ENCODE measurements around the gene STIM1.

Gene STIM1

DNA sequence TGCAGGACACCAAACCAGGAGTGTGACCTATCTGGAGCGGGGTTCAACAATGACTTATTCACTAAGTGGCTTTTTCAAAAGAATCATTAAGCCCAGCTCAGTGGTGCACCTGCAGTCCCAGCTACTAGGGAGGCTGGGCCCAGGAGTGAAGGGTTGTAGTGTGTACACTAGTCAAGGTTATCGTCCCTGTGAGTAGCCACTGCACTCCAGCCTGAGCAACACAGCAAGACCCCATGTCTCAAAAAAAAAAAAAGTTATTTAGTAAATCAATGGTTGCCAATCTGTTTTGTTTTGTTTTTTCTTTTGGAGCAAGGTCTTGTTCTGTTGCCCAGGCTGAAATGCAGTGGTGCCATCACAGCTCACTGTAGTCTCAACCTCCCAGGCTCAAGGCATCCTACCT, 22.6 kb upstream of the STIM1 start:
- no peak for DNase-seq
- H3K79me1 ChIP-seq (ENCODE audit: low read length) = peaks cover 41% of the 10 kb centered on the region
- no peak overlapping the region for H3K4me2 ChIP-seq (ENCODE audit: low read length)
- peaks cover 5% of the 10 kb centered on the region for H3K36me3 ChIP-seq (ENCODE audit: control insufficient read depth, insufficient read depth, low read length)
- no peak overlapping the region for H2BK5ac ChIP-seq (ENCODE audit: low read length)
- no peak overlapping the region for H3K23ac ChIP-seq (ENCODE audit: low read length)
- no peak overlapping the region for H2AK5ac ChIP-seq (ENCODE audit: low read length)
- H3K18ac ChIP-seq (ENCODE audit: low read length) = no peak overlapping the region
- no peak overlapping the region for H3K56ac ChIP-seq (ENCODE audit: low read length)
- no peak overlapping the region for H3K4ac ChIP-seq (ENCODE audit: low read depth, low read length)
- WGBS (ENCODE audit: extremely low coverage, insufficient coverage, low lambda C conversion rate) = no CpG with 5 or more reads among the region's 2 CpGs
- peaks cover 18% of the 10 kb centered on the region for H3K79me2 ChIP-seq (ENCODE audit: control insufficient read depth, insufficient read depth, low read length)
- no peak overlapping the region for H4K5ac ChIP-seq (ENCODE audit: low read length)
- no peaks in the 10 kb centered on the region for H3K27me3 ChIP-seq (ENCODE audit: insufficient read depth, low read length, poor library complexity)
- H3K27ac ChIP-seq (ENCODE audit: low read depth, low read length) = no peak overlapping the region
- no peak overlapping the region for H3K4me3 ChIP-seq (ENCODE audit: low read length)
- H4K8ac ChIP-seq (ENCODE audit: low read depth, low read length) = no peak overlapping the region
- no peak overlapping the region for H2BK15ac ChIP-seq (replicated peaks; ENCODE audit: low read depth)
- no peak overlapping the region for H2BK120ac ChIP-seq (ENCODE audit: low read depth, low read length)
- peaks cover 20% of the 10 kb centered on the region for H3K4me1 ChIP-seq (ENCODE audit: control insufficient read depth, low read depth, low read length)
- no peak overlapping the region for H3K9ac ChIP-seq (ENCODE audit: low read length)

DNA sequence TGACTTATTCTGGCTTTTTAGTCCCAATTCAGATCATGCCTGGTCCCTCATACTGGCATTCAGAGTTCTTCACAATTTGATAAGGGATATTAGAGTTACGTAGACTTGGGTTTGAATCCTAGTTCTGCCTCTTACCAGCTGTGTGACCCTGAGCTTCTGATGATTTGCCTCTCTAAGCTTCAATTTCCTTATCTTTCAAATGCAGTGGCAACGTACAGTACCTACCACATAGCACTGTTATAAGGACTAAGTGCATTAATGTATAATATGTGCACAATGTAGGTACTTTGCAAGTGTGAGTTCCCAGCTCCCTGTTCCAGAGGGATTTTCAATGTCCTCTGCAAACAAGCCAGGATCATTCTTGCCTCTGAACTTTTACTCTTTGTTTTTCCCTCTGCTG, 22.0 kb upstream of the STIM1 start:
- no peak overlapping the region for H3K18ac ChIP-seq (ENCODE audit: low read length)
- H2AK5ac ChIP-seq (ENCODE audit: low read length) = no peak overlapping the region
- no peak overlapping the region for H3K4me2 ChIP-seq (ENCODE audit: low read length)
- no peak overlapping the region for H3K9ac ChIP-seq (ENCODE audit: low read length)
- H3K36me3 ChIP-seq (ENCODE audit: control insufficient read depth, insufficient read depth, low read length) = peaks cover 4% of the 10 kb centered on the region
- no CpG with 5 or more reads among the region's 2 CpGs for WGBS (ENCODE audit: extremely low coverage, insufficient coverage, low lambda C conversion rate)
- H2BK5ac ChIP-seq (ENCODE audit: low read length) = no peak overlapping the region
- no peak overlapping the region for H4K5ac ChIP-seq (ENCODE audit: low read length)
- H3K79me1 ChIP-seq (ENCODE audit: low read length) = peaks cover 47% of the 10 kb centered on the region
- no peak overlapping the region for H3K4ac ChIP-seq (ENCODE audit: low read depth, low read length)
- H2BK120ac ChIP-seq (ENCODE audit: low read depth, low read length) = no peak overlapping the region
- H3K23ac ChIP-seq (ENCODE audit: low read length) = no peak overlapping the region
- no peaks in the 10 kb centered on the region for H3K27me3 ChIP-seq (ENCODE audit: insufficient read depth, low read length, poor library complexity)
- H3K56ac ChIP-seq (ENCODE audit: low read length) = no peak overlapping the region
- H3K79me2 ChIP-seq (ENCODE audit: control insufficient read depth, insufficient read depth, low read length) = peaks cover 24% of the 10 kb centered on the region
- peaks cover 24% of the 10 kb centered on the region for H3K4me1 ChIP-seq (ENCODE audit: control insufficient read depth, low read depth, low read length)
- no peak overlapping the region for H3K27ac ChIP-seq (ENCODE audit: low read depth, low read length)
- no peak overlapping the region for H4K8ac ChIP-seq (ENCODE audit: low read depth, low read length)
- no peak overlapping the region for H2BK15ac ChIP-seq (replicated peaks; ENCODE audit: low read depth)
- H3K4me3 ChIP-seq (ENCODE audit: low read length) = no peak overlapping the region
- no peak for DNase-seq

DNA sequence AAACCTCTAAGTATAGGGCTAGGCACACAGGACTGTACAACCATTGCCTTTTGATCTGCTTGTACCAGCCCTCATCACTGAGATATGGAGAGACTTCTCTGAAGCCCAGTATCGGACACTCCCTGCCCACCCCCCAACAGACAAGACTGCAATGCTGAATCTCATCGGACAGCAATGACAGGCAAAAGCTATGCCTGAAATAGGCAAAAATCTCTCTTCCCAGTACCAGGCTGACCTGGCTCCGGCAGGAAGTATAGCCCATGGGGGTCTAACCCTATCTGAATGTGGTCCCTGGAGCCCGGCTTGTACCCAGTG, 21.2 kb upstream of the STIM1 start:
- Histone ChIP-seq H2BK5ac (ENCODE audit: low read length) (no peak overlapping the region), H3K9ac (ENCODE audit: low read length) (no peak overlapping the region), H3K27me3 (ENCODE audit: insufficient read depth, low read length, poor library complexity) (no peaks in the 10 kb centered on the region), H2BK120ac (ENCODE audit: low read depth, low read length) (no peak overlapping the region), H4K5ac (ENCODE audit: low read length) (no peak overlapping the region), H3K4me3 (ENCODE audit: low read length) (no peak overlapping the region), H3K56ac (ENCODE audit: low read length) (peak overlapping the region; percentile 17), H2BK15ac (replicated peaks; ENCODE audit: low read depth) (no peak overlapping the region), H3K27ac (ENCODE audit: low read depth, low read length) (no peak overlapping the region), H3K4me1 (ENCODE audit: control insufficient read depth, low read depth, low read length) (peaks cover 24% of the 10 kb centered on the region), H2AK5ac (ENCODE audit: low read length) (no peak overlapping the region), H3K79me1 (ENCODE audit: low read length) (peaks cover 55% of the 10 kb centered on the region), H3K4ac (ENCODE audit: low read depth, low read length) (no peak overlapping the region), H4K8ac (ENCODE audit: low read depth, low read length) (no peak overlapping the region), H3K79me2 (ENCODE audit: control insufficient read depth, insufficient read depth, low read length) (peaks cover 32% of the 10 kb centered on the region), H3K4me2 (ENCODE audit: low read length) (no peak overlapping the region), H3K36me3 (ENCODE audit: control insufficient read depth, insufficient read depth, low read length) (peaks cover 4% of the 10 kb centered on the region), H3K18ac (ENCODE audit: low read length) (peak overlapping the region; percentile 1), H3K23ac (ENCODE audit: low read length) (no peak overlapping the region)
- DNase-seq = no peak
- WGBS (ENCODE audit: extremely low coverage, insufficient coverage, low lambda C conversion rate) = no CpG with 5 or more reads among the region's 4 CpGs

DNA sequence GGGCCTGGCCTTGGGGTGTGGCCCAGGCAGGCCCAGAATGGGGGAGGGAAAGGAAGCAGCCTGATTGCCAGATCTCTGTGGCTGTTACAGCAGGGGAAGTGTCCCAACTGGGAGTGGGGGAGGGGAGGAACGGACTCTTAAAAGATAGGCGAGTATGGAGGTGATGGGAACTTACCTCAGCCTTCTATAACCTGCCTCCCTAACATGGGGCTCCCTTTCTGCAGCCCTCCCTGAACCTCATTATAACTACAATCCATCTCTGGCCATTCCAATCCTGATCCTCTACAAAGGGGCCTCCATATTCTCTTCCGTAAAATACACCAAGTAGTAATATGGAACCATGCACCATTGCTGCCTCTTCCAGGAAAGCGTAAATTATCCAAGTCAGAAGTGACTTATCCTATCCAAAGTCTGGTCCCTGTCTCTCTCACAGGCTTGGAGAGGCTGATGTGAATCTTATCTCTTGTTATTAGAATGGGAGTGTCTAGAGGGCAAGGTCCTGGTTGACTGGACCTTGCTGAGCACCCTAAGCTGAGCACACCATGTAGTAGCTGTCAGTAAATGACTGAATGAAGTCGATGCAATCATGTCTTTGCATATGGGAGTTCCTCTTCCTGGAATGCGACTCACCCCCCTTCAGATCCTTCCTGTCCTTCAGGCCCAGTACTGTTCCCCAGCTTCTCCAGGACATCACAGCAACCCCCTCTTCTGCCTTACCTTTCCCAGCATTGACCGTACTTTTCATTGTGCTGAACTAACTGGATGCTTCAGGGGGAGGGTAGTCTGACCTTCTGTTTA, 20.6 kb upstream of the STIM1 start:
- no peak overlapping the region for H3K23ac ChIP-seq (ENCODE audit: low read length)

DNA sequence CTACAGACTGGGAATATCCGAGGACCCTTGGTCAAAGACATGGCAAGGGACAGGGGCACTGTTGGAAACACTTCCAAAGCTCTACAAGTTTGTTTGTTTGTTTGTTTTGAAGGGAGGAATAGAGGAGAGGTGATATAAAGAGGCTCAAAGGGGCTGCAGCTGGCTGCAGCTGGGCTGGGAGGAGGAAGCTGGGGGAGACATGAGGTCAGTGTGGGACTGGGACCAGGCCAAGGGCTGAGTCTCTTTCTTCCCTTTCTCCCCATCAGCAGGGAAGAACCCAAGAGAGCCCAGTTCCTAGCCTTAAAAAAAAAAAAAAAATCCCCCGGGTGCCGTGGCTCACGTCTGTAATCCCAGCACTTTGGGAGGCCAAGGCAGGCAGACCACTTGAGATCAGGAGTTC, 19.7 kb upstream of the STIM1 start:
- WGBS (ENCODE audit: extremely low coverage, insufficient coverage, low lambda C conversion rate) = no CpG with 5 or more reads among the region's 4 CpGs
- no peak overlapping the region for H3K27ac ChIP-seq (ENCODE audit: low read depth, low read length)
- H2BK120ac ChIP-seq (ENCODE audit: low read depth, low read length) = no peak overlapping the region
- no peak overlapping the region for H3K4ac ChIP-seq (ENCODE audit: low read depth, low read length)
- H3K79me1 ChIP-seq (ENCODE audit: low read length) = peaks cover 62% of the 10 kb centered on the region
- no peaks in the 10 kb centered on the region for H3K27me3 ChIP-seq (ENCODE audit: insufficient read depth, low read length, poor library complexity)
- H3K4me3 ChIP-seq (ENCODE audit: low read length) = no peak overlapping the region
- no peak overlapping the region for H3K23ac ChIP-seq (ENCODE audit: low read length)
- H3K4me1 ChIP-seq (ENCODE audit: control insufficient read depth, low read depth, low read length) = peaks cover 28% of the 10 kb centered on the region
- H3K56ac ChIP-seq (ENCODE audit: low read length) = peak overlapping the region; percentile 8
- H3K79me2 ChIP-seq (ENCODE audit: control insufficient read depth, insufficient read depth, low read length) = peaks cover 40% of the 10 kb centered on the region
- no peak overlapping the region for H2BK15ac ChIP-seq (replicated peaks; ENCODE audit: low read depth)
- peaks cover 4% of the 10 kb centered on the region for H3K36me3 ChIP-seq (ENCODE audit: control insufficient read depth, insufficient read depth, low read length)
- no peak overlapping the region for H3K4me2 ChIP-seq (ENCODE audit: low read length)
- no peak overlapping the region for H4K5ac ChIP-seq (ENCODE audit: low read length)
- no peak overlapping the region for H4K8ac ChIP-seq (ENCODE audit: low read depth, low read length)
- H3K18ac ChIP-seq (ENCODE audit: low read length) = no peak overlapping the region
- no peak overlapping the region for H3K9ac ChIP-seq (ENCODE audit: low read length)
- no peak overlapping the region for H2BK5ac ChIP-seq (ENCODE audit: low read length)
- DNase-seq = no peak
- H2AK5ac ChIP-seq (ENCODE audit: low read length) = no peak overlapping the region

More for the DNA sequence above, 20.6 kb upstream of the STIM1 start:
- Histone ChIP-seq H3K79me1 (ENCODE audit: low read length) (peaks cover 58% of the 10 kb centered on the region), H3K79me2 (ENCODE audit: control insufficient read depth, insufficient read depth, low read length) (peaks cover 36% of the 10 kb centered on the region), H3K36me3 (ENCODE audit: control insufficient read depth, insufficient read depth, low read length) (peaks cover 4% of the 10 kb centered on the region), H3K4me1 (ENCODE audit: control insufficient read depth, low read depth, low read length) (peaks cover 26% of the 10 kb centered on the region), H2BK5ac (ENCODE audit: low read length) (no peak overlapping the region), H3K4ac (ENCODE audit: low read depth, low read length) (no peak overlapping the region), H3K4me3 (ENCODE audit: low read length) (no peak overlapping the region), H4K8ac (ENCODE audit: low read depth, low read length) (no peak overlapping the region), H2BK120ac (ENCODE audit: low read depth, low read length) (no peak overlapping the region), H4K5ac (ENCODE audit: low read length) (no peak overlapping the region), H3K4me2 (ENCODE audit: low read length) (no peak overlapping the region), H3K18ac (ENCODE audit: low read length) (peak overlapping the region; percentile 1), H3K27ac (ENCODE audit: low read depth, low read length) (no peak overlapping the region), H2AK5ac (ENCODE audit: low read length) (no peak overlapping the region), H3K56ac (ENCODE audit: low read length) (peak overlapping the region; percentile 17), H2BK15ac (replicated peaks; ENCODE audit: low read depth) (no peak overlapping the region), H3K9ac (ENCODE audit: low read length) (no peak overlapping the region), H3K27me3 (ENCODE audit: insufficient read depth, low read length, poor library complexity) (no peaks in the 10 kb centered on the region)
- WGBS (ENCODE audit: extremely low coverage, insufficient coverage, low lambda C conversion rate) = no CpG with 5 or more reads among the region's 7 CpGs
- DNase-seq = peak; percentile 69

DNA sequence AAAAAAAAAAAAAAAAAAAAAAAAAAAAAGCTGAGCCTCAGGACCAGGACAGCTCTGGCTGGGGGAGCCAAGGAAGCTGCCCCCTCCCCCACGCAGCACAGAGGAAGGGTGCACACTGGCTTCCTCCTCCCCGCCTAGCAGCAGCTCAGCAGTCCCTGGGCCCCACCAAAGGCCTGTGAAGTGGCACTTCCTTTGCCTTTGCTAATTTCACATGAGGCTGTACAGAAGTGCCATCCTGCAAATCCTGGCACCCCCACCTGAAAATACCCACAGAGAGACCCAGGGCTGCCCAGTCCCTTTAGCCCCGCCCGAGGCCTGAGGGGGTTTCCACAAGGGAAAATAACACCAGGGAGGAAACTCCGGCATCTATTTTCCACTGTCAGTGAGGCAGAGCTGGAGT, 18.6 kb upstream of the STIM1 start:
- Histone ChIP-seq H3K27me3 (ENCODE audit: insufficient read depth, low read length, poor library complexity) (no peaks in the 10 kb centered on the region), H4K5ac (ENCODE audit: low read length) (no peak overlapping the region), H3K36me3 (ENCODE audit: control insufficient read depth, insufficient read depth, low read length) (peaks cover under 1% of the 10 kb centered on the region)

More for the DNA sequence above, 18.6 kb upstream of the STIM1 start:
- Histone ChIP-seq H3K4ac (ENCODE audit: low read depth, low read length) (no peak overlapping the region), H3K79me1 (ENCODE audit: low read length) (peaks cover 51% of the 10 kb centered on the region), H4K8ac (ENCODE audit: low read depth, low read length) (no peak overlapping the region), H2BK5ac (ENCODE audit: low read length) (no peak overlapping the region), H3K4me3 (ENCODE audit: low read length) (no peak overlapping the region), H3K9ac (ENCODE audit: low read length) (peak overlapping the region; percentile 20), H3K79me2 (ENCODE audit: control insufficient read depth, insufficient read depth, low read length) (peaks cover 37% of the 10 kb centered on the region), H3K27ac (ENCODE audit: low read depth, low read length) (no peak overlapping the region), H2BK15ac (replicated peaks; ENCODE audit: low read depth) (no peak overlapping the region), H3K4me1 (ENCODE audit: control insufficient read depth, low read depth, low read length) (peaks cover 28% of the 10 kb centered on the region), H3K4me2 (ENCODE audit: low read length) (no peak overlapping the region), H3K18ac (ENCODE audit: low read length) (no peak overlapping the region), H2AK5ac (ENCODE audit: low read length) (no peak overlapping the region), H3K23ac (ENCODE audit: low read length) (no peak overlapping the region), H2BK120ac (ENCODE audit: low read depth, low read length) (no peak overlapping the region), H3K56ac (ENCODE audit: low read length) (no peak overlapping the region)
- DNase-seq = no peak
- WGBS (ENCODE audit: extremely low coverage, insufficient coverage, low lambda C conversion rate) = no CpG with 5 or more reads among the region's 5 CpGs

Measured in mesendoderm (in vitro differentiated cells).